A549 treated with dexamethasone at 1 μM for 4 hours (cell line): Measurements from ENCODE around the gene RIN1. TPM values are rescaled to one million over a fixed set of nuclear protein-coding genes. Genes with fewer than 3 reads are reported as not detected.

Source experiments
- total RNA-seq: library from RNA; stranded (reverse); fragments of 200-300 nt; extraction: Qiagen RNA extraction; gene quantifications from 5 replicates; pipeline ENCODE4 v1.2.3, GENCODE V29; 2022

Gene RIN1, protein sequence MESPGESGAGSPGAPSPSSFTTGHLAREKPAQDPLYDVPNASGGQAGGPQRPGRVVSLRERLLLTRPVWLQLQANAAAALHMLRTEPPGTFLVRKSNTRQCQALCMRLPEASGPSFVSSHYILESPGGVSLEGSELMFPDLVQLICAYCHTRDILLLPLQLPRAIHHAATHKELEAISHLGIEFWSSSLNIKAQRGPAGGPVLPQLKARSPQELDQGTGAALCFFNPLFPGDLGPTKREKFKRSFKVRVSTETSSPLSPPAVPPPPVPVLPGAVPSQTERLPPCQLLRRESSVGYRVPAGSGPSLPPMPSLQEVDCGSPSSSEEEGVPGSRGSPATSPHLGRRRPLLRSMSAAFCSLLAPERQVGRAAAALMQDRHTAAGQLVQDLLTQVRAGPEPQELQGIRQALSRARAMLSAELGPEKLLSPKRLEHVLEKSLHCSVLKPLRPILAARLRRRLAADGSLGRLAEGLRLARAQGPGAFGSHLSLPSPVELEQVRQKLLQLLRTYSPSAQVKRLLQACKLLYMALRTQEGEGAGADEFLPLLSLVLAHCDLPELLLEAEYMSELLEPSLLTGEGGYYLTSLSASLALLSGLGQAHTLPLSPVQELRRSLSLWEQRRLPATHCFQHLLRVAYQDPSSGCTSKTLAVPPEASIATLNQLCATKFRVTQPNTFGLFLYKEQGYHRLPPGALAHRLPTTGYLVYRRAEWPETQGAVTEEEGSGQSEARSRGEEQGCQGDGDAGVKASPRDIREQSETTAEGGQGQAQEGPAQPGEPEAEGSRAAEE
- 20.7 to 33.8 TPM (median 31.2 TPM) in 5 replicates for total RNA-seq

DNA sequence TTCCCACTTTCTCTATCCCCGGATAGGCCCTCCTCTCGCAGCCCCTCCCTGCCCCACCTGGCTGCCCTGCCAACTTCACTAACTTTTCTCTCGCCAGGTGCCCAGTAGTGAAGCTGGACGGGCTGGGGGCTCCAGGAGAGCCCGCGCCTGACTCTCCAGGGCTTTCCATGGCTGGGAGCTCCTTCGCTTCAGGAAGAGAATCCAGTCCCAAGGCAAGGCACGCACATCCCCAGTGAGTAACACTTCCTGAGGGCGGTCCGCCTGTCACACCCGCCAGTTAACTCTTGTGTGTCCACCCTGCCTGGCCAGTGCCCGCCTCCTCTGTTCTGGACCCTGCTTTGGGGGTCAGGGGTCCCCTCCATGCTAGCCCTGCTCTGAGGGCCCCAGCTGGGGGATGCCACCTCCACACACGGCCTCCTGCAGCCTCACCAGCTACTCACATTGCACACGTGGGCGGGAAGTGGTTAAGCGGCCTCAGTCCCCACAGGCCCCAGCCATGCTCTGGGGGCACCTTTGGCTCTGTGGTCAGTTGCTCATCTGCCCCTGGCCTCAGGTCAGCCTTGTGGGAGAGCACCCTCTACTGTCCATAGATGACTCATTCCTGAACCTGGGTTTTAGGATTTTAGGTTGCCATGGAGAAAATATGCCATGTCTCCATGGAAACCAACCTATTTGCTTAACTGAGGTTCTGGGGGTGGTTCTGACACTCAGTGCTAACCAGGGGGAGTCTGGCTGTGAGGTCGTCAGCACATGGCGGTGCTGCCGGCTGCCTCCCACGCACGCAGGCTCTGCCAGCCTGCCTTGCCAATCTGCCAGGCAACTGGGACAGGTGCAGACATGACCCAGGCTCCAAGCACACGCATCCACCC is at the start of gene RIN1:
Gene RIN1, minus strand, starts transcription at position 201 of the 869 bp plus-strand sequence. Its CDS starts 32 bp downstream, at position 169.

DNA sequence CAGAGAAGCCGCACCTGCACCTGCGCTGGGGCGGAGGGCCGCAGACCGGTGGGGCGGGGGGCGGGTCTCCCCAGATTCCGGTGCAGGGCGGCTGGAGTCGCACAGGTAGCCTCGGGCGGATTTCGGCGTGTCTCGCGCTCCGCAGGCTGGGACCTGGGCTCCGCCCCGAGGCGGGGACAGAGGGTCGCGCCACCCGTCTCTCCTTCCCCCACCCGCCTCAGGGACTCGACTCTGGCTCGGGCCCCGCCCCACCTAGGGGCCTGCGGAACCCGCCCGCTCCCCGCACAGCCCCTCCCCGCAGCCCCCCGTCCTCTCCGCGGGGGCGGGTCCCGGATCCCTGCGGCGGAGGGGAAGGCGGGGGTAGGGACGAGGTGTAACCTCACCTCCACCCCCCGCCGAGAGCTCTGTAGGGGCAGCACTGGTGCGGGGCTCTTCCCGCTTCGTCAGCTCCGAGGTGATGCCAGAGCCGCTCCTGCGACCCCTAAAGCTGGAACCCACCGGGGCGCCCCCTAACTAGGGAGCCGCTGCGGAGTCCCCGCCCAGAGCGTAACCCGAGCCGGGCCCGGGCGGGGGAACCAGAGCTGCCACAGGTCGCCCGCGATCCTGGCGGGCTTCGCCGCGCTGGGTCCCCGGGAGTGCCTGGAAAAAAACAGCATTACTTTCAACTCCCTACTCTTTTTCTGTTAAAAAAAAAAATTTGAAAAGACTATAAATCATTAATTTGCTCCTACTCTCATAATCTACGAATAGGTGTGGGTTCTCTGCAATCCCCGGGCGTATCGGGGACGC is 35.6 kb upstream of the RIN1 start, which contains the start of gene SLC29A2:
Gene SLC29A2, minus strand, starts transcription at position 134 of the 789 bp plus-strand sequence. CDS start 169 bp downstream, outside the sequence.

DNA sequence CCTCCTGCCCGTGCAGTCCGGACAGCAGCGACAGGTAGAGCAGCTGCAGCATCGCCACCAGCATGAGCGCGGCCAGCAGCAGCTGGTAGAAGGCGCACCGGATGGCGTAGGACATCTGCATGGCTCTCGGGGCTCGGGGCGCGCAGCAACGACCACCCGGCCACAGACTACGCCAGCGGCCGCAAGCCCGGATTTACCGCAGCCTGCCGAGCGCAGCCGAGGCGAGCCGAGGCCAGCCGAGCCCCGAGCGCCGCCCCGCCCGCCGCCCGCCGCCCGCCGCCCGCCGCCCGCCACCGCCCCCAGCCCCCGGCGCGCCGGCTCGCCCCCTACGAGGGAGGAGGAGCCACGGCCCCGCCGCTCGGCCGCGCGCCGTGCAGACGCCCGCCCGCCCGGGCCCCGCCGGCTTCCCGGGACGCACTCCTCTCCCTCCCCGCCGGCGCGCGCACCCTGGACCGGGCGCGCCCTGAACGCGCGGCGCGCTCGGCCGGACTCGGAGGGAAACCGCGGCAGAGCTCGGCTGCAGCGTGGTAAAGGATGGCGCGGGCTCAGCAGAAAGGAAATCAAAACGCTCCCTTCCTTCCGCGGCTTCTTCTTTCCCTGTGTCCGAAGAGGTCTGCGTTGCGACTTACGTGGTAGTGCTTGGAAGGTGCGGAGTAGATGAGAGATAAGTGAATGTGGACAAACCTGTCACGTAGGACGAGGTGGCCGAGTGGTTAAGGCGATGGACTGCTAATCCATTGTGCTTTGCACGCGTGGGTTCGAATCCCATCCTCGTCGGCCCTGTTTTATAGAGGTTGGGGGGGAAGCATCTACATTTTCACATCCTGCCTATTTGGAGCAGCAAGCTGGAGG is 11.4 kb upstream of the RIN1 start, which contains the start of gene B4GAT1:
Gene B4GAT1, minus strand, starts transcription at position 205 of the 852 bp plus-strand sequence. Its CDS starts 84 bp downstream, at position 121.

DNA sequence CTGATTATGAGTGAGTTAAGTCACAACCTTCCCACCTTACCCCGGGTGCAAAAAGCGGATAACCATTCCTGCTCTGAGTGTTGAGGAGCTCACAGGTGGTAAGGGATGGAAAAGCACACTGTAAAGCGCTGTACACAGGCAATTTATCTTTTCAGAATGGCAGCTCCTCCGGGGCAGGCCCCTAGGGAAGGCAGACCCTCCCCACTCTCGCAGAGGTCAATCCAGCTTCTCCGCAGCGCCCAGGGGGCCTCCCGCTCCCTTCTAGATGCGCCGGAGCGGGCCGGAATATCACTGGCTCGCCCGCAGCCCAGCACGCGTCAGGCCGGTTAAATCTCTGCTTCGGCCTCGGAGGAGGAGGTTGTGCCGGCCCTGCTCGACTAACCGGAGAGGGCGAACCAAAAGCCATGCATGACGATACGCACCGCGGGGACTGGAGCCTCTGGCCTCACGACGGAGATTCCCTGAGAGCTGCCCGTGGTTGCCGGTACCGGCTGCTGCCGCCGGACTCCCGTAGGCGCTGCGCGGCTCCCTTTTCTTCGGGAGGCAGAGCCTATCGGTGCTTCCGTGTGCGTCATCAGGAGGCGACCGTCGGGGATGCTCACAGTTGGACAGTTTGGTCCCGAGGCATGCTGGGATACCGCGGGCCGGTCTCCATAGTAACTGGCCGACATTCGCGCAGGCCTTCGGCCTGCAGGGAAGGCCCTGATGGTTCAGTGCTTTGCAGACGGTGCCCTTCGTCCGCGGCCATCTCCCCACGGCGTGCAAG is 8.5 kb upstream of the RIN1 start, which contains the start of gene BRMS1:
Gene BRMS1, minus strand, starts transcription at position 555 of the 766 bp plus-strand sequence. CDS start 2,870 bp downstream, outside the sequence.

DNA sequence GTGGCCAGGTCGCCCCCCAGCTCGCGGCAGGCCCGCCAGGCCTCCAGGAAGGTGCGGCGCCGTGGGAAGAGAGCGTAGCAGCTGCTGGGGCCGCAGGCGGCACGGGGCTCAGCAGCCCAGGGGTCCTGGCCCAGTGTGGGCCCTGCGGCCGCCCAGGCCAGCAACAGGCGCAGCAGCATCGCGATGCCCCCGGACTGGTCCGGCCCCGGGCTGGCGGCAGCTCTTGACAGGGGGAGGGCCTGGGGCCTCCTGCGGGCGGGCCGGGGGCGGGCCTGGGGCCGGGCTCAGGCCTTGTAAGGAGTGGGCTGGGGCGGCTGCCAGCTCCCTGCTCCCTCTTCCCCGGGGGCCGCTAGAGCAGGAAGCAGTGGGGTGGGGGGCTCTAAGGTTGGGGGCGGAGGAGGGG is 19.4 kb downstream of the RIN1 start, which contains the start of gene CD248:
Gene CD248, minus strand, starts transcription at position 196 of the 403 bp plus-strand sequence. Its CDS starts 17 bp downstream, at position 179.

DNA sequence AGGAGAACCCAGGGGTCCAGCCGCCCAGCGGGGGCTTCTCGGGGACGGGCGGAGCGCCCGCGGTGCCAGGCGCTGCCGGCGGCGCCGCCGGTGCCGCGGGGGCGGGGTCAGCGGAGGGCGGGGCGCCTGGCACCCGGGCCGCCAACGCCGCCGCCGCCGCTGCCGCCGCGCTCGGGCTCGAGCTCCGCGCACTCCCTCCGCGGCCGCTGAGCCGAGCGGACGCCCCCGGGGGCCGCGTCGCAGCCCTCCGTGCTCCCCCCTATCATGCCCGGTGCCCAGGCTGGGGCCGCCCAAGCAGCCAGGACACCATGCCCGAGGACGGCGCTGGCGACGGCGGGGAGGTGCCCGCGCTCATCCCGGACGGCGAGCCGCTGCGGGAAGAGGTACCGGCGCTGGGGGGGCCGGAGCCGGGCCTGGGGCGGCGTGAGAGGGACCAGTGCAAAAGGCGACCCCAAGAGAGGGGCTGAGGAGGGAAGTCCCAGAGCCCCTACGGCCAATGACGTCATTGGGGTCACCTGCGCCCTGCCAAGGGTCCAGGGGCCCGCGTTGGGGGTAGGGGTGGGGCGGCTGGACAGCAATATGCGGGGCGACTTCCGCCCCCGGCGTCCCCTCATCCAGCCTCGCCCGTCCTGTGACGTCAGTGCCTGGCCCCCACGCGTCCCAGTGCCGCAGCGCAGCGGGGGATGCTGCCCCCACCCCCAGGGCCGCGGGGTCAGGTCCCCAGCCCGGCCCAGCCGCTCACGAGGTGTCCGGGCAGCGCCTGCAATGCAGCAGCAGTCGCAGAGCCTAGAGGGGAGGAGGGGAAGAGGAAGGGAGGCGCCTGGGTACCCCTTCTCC is 44.3 kb downstream of the RIN1 start, which contains the start of gene TMEM151A:
Gene TMEM151A, plus strand, starts transcription at position 189 of the 837 bp plus-strand sequence. Its CDS starts 120 bp downstream, at position 309.

DNA sequence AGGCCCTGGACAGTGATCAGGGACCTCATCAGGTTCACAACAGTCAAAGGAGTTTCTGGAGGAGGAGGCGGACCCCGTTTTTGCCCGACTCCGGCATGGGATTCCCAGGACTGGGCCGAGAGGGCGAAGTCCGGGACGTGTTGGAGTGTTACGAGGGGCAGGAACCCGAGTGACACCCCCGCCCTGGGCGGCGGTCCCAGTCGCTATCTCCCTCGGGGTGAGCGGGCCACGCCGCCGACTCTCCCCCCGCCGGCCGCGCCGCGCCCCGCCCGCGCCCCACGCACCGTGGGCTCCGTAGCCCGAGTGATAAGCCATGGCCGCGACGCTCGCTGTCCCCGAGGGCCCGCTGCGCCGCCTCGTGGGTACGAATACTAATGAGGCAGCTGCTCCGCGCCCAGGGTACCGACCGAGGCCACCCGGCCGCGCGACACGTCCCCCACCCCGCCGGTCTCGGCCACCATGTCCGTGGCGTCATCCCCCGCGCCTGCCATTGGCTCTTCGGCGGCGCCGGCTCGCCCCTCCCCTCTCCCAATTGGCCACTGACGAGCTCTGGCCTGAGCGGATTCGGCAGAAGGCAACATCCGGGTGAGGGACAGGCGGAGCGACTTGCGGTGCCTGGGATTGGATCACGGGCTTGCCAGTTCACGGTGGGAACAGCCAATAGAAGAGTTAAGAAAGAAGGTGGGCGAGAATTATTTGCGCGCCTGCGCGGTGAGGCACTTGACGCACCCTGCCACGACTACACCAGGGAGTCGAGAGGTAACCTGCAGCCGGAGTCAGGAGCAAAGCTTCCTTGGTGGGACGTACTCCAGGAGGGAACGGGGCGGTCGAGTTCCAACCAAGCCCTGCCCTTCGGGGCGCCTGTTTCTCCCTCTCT is 47.3 kb downstream of the RIN1 start, which contains the start of gene YIF1A:
Gene YIF1A, minus strand, starts transcription at position 473 of the 877 bp plus-strand sequence. Its CDS starts 158 bp downstream, at position 315.

Other genes with a start within 250 kb of the RIN1 start
- gene KLC2, start 78.7 kb downstream of the RIN1 start, total RNA-seq: 31.6 to 50.9 TPM (median 48.2 TPM) in 5 replicates
- 120 to 159 TPM (median 153 TPM) in 5 replicates for gene RAB1B, start 67.8 kb downstream of the RIN1 start, total RNA-seq
- 1.3 to 2.9 TPM (median 2.5 TPM) in 5 replicates for gene CNIH2, start 58.3 kb downstream of the RIN1 start, total RNA-seq
- 90.1 to 113 TPM (median 106 TPM) in 5 replicates for gene YIF1A, start 47.3 kb downstream of the RIN1 start, total RNA-seq
- 2.0 to 3.8 TPM (median 3.5 TPM) in 5 replicates for gene TMEM151A, start 44.5 kb downstream of the RIN1 start, total RNA-seq
- gene CD248, start 19.4 kb downstream of the RIN1 start, total RNA-seq: not detected in 5 replicates
- gene BRMS1, start 8.7 kb upstream of the RIN1 start, total RNA-seq: 76.8 to 96.5 TPM (median 84.8 TPM) in 5 replicates
- 13.4 to 15.6 TPM (median 14.6 TPM) in 5 replicates for gene B4GAT1, start 11.2 kb upstream of the RIN1 start, total RNA-seq
- gene SLC29A2, start 35.3 kb upstream of the RIN1 start, total RNA-seq: 6.1 to 9.8 TPM (median 9.1 TPM) in 5 replicates
- 0.03 TPM in 1 of 5 replicates, not detected in the others for gene NPAS4, start 84.6 kb upstream of the RIN1 start, total RNA-seq
- gene MRPL11, start 102.4 kb upstream of the RIN1 start, total RNA-seq: 96.3 to 115 TPM (median 107 TPM) in 5 replicates
- 3.4 to 5.2 TPM (median 4.5 TPM) in 5 replicates for gene PELI3, start 130.5 kb upstream of the RIN1 start, total RNA-seq
- gene DPP3, start 144.0 kb upstream of the RIN1 start, total RNA-seq: 48.9 to 58.4 TPM (median 56.0 TPM) in 5 replicates
- 6.1 to 10.0 TPM (median 9.4 TPM) in 5 replicates for gene BBS1, start 174.2 kb upstream of the RIN1 start, total RNA-seq
- gene ZDHHC24, start 209.6 kb upstream of the RIN1 start, total RNA-seq: 7.1 to 14.1 TPM (median 13.2 TPM) in 5 replicates
- gene ACTN3, start 210.5 kb upstream of the RIN1 start, total RNA-seq: 0.04 to 0.06 TPM (median 0.04 TPM) in 4 of 5 replicates, not detected in the other
- 28.4 to 36.1 TPM (median 31.4 TPM) in 5 replicates for gene CTSF, start 232.2 kb upstream of the RIN1 start, total RNA-seq